PFSK-1 (cell line): ENCODE results near the gene CAPN7.

Source experiments
- FOXP2 ChIP-seq: optimal IDR thresholded peaks from 2 replicates; pipeline ENCODE3; 2011; ENCODE audit warnings: borderline replicate concordance, control low read depth, inconsistent platforms; ENCODE audit not compliant: insufficient read depth; ENCODE audit errors: extremely low read length, extremely low read depth
- POLR2AphosphoS5 ChIP-seq: IDR thresholded peaks from 2 replicates; pipeline ENCODE4 v1.6.1; 2012; ENCODE audit warnings: low read depth, mild to moderate bottlenecking, control low read depth, low read length, moderate library complexity
- REST ChIP-seq, 2 experiments: IDR thresholded peaks; 2 replicates each; pipeline versions ENCODE4 v1.6.1 to v1.8.0; 2011 to 2012; ENCODE audit warnings: low read depth in 2 of 2, low read length in 2 of 2, control low read depth in 1 of 2, inconsistent platforms in 1 of 2, mild to moderate bottlenecking in 1 of 2, moderate library complexity in 1 of 2; ENCODE audit not compliant: insufficient read depth in 1 of 2
- SIN3A ChIP-seq: IDR thresholded peaks from 2 replicates; pipeline ENCODE4 v1.6.1; 2012; ENCODE audit warnings: mild to moderate bottlenecking, low read length, moderate library complexity, borderline replicate concordance; ENCODE audit not compliant: insufficient read depth
- TAF1 ChIP-seq: IDR thresholded peaks from 2 replicates; pipeline ENCODE4 v1.6.1; 2012; ENCODE audit warnings: low read length, control low read depth, borderline replicate concordance; ENCODE audit not compliant: insufficient read depth

- no peak for TF ChIP-seq POLR2AphosphoS5
- no peak for TF ChIP-seq REST (IDR thresholded peaks at IDR 0.05; ENCODE audit: insufficient read depth in 1 of 2, low read depth in 2 of 2, low read length in 2 of 2)
- no peak for TF ChIP-seq SIN3A
- no peak for TF ChIP-seq TAF1
- no peak for TF ChIP-seq FOXP2
Measured at GRCh38 chr3:15220661-15221060, 14.6 kb downstream of the CAPN7 start.
